Measurements from ENCODE around the gene VWA8.

The VWA8 gene

DNA sequence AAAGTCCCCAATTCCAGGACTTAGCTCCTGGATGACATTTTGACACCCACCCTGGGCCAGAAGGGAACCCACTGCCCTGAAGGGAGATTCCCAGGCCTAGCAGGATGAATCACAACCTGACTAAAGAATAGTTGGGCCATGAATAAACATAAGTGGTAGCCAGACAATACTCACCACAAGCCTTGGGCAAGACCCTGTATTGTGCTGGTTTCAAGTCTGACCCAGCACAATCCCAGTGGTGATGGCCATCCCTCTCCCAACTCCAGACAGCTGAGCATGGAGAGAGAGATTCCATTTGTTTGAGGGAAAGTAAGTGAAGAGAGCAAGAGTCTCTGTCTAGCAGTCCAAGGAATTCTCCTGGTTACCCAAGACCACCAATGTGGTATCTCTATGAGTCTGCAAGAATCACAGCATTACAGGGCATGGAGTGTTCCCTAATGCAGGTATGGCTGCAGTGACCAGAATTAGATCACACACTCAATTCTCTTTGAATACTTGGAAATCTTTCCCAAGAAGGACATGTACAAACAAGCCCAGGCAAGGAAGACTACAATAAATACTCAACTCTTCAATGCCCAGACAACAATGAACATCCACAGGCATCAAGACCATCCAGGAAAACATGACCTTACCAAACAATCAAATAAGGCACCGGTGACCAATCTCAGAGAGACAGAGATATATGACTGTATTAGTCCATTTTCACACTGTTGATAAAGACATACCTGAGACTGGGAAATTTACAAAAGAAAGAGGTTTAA, 158.0 kb downstream of the VWA8 start:
- no peak for DNase-seq

DNA sequence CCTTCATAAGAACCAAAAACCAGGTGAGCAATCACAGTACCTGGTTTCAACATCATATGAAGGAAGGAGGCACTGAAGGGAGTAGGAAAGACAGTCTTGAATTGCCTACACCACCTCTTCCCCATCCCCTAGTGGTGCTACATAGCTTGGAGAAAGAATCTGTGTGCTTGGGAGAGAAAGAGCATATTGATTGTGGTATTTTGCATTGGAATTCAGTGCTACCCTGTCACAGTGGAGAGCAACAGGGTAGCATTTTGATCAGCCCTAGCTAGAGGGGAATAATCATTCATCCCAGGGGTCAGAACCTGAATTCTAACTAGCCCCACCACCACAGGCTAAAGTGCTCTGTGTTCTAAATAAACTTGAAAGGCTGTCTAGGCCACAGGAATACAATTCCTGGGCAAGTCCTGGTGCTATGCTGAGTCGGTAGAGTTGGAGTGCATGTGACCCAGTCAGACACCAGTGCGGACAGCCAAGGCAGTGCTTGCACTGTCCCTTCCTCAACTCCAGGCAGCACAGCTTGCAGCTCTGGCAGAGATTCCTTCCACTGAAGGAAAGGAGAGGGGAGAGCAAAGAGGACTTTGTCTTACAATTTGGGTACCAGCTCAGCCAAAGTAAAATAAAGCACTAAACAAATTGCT, 158.7 kb downstream of the VWA8 start:
- no peak for DNase-seq

DNA sequence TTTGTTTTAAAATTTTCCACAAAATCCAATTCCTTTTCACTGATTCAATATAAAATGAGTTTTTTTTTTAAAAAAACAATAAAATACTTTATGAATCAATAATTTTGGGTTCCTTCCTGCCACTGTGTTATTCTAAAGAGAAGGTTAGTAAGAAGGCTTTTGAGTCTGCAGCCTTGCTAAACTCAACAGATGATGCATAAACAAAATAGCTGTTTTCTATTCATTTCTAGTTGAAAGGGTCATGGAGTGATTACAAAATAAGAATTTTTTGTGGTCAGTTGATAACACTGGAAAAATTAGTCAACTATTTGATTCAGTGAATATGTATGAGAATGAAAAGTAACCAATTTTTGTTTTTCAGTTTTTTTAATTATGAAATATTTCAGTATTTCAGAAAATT, 169.9 kb downstream of the VWA8 start:
- no peak for DNase-seq

DNA sequence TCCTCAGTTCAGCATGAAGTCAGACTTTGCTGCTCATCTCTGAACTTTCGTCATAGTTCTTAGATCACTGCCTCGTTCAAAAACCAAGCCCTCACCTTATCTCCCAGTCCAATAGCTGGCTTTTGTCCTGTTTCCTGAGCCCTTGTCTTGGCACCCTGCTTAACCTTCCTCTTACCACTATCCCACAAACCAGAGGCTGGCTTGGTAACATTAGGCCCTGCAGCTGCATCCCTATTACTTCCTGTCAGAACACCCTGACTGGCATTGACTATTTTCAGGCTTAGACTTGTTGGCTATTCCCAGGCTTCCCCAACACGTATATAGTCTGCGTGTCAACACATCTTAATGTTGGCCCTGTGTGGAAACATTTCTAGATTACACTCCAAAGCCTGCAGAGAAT, 172.4 kb downstream of the VWA8 start:
- no peak for DNase-seq

DNA sequence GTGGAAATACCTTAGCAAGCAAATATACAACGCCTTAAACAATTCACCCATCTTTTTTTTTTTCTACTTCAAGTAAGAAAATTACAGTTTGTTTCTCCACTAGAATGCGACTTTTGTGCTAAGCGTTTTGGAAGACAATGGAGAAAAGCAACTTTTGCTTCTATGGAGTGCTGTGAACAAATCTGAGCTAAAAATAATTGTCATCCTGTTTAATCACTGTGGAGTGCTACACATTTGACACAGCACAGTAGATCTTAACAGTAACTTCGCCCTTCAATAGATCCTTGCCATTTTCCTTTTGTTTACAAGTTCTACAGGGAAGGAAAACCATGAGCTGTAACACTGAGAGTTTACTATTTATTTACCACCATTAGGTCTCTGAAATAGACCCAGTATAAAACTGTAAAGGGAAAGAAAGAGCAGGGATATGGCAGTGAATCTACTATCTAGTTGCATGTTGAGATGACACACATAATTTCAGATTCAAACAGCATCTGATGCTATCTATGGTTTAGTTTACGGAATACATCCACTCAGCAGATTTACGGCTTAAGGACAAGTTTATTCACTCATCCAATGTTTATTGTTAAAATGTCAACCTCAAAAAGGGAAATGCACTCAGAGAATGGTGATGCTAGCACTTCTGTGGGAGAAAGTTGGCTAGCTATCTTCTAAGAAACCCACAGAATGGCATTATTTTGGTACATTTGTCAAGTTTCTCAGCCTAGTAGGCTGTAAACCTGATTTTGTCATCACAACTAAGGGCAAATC, 175.3 kb downstream of the VWA8 start:
- DNase-seq, result peak in 1 of 51 donors; percentile 54

DNA sequence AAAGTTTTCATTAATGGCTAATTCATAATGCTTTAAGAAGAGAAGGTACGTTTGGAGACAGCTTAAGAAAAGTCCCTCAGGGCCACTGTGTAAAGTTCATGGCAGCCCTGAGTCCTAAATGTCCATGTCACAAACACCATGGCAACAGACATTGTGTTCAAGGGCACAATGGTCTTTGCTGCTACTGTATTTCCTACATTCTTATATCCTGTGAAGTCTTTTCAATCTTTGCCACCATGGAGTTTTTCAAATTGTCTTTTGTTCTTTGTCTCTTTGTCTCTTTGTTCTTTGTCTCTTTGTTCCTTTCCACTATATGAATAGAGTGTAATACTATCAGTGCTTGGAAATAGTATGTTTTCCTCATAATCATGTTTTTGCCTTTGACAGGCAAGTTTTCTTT, 178.8 kb downstream of the VWA8 start:
- DNase-seq, result peak in 6 of 51 donors; percentile 1 to 45 (median 6)

DNA sequence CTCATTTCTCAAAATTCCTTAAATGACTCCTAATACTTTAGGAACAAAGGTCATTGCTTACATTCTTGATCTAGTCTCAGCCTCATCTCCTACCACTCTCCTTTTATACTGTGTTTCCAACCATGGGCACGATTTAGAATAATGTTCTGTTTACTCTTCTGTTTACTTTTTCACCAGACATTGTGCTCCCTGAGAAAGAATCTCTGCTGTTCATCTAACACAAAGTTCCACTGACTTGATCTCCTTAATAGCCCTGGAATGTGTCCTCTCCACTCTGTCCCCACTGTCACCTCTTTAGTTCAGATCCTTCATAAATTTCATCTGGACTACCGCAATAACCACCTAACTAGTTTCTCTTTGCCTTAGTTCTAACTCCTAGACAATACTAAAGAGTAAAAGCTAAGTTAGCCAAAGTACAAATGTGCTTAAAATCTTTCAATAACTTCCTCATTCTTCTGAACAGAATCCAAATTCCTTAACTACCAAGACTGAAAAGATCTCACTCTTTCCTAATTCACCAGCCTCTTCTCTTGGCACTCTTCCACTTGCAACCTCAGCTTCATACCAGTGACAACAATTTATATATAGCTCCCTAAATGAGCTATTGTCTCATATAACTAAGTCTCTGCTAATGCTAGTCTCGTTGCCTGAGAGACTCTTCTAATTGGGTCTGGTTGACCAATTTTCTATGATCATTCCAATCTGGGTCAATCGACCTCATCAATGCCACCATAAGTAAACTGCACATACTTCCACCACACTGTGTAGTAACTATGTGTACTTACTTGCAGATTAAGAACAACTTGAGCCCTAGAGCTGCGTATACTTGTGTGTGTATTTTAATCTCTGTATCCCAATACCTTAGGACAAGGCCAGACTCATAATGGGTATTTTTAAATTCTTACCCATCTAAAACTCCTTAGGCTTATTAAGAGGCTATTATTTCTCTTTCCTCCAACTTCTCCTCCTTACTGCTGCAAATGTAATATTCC, 179.9 kb downstream of the VWA8 start:
- DNase-seq, result no peak

DNA sequence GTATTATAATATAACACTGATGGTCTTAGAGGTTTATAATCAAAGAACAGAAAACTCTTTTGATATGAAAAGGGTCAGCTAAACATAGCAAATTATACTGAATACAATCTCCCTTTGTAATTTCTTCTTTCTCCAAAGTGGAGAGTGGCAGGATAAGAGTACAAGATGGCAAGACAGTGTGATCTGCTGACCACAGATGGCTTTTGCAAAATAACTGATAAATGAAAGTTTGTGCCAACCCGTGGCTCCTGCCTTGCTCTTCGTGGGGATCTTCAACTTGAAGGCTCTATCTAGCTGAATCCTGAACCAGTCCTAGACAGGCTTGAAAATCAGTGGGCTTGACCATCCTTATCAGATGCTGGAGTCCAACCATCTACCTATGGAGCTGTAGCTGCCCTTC, 185.7 kb downstream of the VWA8 start:
- no peak for DNase-seq

DNA sequence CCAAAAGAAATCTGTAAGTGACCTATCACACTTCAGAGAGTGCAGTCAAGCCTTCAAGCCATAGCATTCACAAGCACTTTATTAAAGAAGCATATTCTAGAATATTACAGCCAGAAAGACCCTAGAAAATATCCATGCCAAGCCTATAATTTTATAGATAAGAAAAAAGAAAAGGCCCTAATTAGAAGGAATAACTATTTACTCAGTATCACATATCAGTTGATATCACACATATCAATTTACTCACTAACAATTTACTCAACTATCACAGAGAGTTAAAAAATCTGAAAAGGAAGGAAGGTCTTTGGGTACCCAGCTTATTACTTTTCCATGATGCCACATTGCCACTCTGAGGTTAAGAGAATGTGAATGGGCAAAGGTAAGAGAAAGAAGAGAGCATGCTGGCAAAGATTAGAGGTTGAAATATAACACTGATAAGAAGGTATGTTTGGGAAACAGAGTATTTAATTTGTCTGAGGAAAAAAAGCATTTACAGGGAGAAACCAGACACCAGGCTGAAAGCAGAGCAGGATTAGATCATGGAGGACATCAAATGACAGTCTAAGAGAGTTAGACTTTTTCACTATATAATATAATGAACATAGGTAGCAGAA, 186.2 kb downstream of the VWA8 start:
- no peak for DNase-seq

DNA sequence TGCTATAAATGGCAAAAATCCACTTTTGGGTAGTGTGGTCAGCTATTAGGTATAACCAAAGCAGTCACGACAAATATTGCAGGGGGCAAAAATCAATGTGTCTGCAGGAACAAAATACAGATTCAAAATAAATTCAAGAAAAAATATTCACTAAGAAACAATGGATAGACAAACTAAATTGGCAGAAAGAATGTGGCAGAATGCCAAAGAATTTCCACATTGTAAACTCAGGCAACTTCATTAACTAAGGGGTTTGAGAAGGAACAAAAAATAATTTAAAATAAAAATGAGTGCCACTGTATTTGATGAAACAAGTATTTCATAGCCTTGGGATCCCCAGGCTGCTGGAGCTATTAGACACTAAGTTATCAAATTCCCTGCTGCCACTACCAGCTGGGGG, 193.1 kb downstream of the VWA8 start:
- no peak for DNase-seq

DNA sequence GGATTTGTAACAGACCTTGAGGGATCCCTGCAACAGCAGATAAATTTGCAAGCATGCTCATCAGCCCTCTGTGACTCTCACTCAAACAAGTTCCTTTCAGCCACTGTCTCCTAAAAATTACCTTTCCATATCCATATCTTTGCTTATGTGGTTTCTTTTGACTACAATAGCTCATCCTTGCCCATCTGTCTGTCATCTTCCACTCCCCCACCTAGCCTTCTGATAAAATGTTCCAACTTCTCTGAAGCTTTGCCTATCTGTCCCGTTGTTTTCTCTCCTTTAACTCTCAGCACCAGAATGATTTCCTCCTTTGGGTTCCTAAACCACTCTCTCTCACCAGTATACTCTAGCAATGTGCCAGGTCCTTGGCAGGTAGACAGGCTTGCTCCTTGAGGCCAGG, 194.5 kb downstream of the VWA8 start:
- DNase-seq, result no peak

DNA sequence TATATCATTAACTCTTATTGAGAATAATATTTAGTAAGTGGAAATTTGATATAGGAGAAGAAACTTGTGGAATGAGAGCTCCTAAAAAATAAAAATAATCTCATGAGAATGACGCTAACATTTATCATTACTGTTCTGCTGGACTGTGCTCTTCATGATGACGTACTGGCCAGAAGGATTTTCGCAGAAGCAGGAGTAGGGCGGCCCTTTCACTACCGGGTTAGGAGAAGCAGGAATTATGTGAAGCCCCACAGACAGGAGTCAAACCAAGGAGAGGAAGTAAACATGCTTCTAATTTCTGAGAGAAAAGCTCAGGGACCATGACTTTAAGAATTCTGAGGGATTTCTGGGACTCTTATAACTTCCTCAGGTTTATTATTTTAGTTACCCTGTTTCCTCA, 195.1 kb downstream of the VWA8 start:
- no peak for DNase-seq

DNA sequence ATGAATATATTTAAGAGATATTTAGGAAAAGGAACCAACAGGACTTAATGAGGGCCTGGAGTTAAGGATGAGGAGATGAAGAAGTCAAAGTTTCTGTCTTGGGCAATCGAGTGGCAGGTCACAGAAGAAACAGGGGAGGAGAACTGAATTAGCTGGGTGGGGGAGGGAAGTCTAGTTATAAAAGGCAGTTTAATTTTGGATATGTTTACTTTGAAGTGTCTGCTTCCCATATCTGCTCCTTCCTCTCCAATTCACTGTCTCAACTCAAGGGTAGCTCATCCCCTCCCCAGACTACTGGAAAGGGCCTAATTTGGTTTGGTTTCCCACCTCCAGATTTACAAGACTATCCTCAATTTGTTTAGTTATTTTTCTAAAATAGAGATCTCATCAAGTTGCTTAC, 195.9 kb downstream of the VWA8 start:
- no peak for DNase-seq

DNA sequence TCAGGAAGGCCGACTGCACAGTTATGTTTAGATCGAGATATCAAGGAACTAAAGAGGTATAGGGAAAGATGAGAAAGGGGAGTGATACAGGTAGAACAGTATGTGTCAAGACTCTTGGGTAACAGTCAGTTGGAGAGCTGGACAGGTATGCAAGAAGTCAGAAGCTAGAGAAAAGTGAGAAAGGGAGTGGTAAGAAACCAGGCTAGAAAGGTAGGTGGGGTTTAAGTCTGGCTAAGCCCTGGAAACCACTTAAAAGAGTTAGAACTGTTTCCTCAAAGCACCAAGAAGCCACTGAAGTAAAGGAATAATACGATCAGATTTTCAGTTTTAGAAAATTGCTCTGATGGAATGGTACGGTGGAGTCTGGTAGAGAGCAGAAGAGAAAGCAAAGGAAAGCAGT, 196.4 kb downstream of the VWA8 start:
- DNase-seq, result no peak

DNA sequence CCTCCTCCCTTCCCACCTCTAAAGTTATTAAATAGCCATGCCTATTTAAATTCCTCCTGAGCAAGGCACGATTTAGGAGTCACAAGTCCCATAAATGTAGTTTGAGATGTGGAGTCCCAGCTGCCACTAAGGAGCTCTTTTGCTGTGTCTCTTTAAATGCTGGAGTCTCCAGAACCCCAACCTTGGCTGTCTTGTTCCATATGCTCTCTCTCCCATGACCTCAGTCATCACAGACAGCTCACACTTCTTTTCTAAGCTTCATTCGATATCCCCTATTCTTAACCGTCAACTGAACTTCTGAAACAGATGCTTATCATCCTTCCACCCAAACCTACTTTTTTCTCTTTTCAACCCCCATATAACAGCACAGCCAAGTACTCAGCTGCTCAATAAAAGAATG, 197.1 kb downstream of the VWA8 start:
- no peak for DNase-seq

DNA sequence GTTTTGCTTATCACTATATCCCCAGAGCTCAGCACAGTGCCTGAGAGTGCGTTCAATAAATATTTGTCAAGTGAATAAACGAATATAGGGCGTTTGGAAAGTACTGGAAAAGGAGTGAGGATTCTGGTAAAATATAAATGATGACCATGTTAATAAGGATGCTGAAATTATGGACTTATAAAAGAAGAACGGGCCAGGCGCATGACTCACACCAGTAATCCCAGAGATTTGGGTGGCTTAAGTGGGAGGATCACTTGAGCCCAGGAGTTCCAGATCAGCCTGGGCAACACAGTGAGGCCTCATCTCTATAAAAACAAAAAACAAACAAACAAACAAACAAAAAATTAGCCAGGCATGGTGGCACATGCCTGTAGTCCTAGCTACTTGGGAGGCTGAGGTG, 198.1 kb downstream of the VWA8 start:
- no peak for DNase-seq

DNA sequence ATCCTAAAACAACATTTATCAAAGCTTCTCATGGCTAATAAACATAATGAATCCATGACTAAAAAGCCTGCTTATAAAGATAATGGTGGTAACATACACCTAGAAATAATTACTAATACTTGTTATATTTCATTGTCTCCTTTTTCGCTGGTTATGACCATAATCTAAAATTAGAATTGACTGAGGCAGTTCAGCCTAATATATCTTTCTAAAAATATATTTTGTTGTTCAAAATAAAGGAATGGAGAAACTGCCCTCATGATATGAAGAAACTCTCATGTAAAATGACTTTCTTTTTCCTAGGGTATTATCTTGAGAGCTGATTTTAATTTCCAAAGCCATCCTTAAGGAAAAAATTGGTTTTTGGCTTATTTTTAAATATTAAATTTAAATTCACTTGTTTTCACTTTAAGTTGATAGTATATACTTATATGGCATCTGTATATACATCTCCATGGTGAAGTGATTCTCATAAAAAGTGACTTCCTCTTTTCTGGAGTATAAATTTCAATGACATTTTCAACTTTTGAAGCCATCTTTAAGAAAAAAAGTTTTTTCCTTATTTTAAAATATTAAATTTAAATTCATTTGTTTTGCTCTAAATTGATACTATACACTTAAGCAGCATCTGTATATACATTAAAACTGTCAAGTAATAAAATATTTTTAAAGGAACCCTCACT, 204.6 kb downstream of the VWA8 start:
- no peak for DNase-seq

DNA sequence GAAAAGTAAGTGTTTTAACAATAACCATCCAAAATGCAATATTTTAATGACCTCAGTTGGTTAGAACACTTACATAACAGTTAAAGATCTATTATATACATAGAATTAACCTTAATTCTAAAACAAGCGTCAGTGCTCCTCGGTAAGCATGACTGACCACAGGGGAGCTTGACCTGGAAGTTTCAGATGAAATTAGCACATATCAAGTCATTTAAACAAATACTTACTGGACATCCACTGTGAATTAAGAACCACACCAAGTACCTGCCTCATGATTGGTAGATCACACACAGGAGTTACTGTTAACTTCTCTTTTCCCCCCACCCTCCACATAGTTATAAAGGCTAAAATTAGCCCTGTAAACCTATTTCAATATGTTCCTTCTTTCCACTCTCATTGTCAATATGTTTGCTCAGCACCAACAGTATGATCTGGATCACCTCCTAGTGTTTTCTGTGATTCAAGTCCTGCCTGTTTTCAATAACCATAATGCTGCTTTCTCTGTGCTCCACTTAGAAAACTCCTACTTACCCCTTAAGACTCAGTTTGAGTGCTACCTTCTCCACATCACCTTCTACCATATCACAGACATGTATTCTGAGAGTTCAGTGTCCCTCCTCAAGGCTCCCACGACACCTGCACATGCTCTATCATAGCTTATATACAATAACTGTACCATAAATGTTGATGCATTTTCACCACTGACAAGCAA, 209.0 kb downstream of the VWA8 start:
- no peak for DNase-seq

DNA sequence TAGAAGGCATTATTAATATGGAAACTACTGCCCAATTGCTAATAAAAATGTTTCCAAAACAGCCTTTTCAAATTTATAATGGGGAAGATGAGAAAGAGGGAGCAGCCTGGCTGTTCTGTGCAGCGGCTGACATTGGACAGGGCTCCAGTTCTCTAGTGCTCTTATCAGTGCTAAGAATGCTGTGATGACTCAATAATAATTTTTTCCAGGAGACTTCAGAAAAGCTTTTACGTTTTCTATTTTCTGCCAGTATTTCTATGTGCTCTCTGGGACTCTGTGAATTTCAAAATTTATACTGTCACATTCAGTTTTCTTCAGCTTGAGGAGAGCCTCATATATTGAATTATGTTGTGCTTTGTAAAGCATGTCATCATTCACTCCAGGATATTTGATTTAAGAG, 209.6 kb downstream of the VWA8 start:
- DNase-seq, result peak in 1 of 51 donors; percentile 3

DNA sequence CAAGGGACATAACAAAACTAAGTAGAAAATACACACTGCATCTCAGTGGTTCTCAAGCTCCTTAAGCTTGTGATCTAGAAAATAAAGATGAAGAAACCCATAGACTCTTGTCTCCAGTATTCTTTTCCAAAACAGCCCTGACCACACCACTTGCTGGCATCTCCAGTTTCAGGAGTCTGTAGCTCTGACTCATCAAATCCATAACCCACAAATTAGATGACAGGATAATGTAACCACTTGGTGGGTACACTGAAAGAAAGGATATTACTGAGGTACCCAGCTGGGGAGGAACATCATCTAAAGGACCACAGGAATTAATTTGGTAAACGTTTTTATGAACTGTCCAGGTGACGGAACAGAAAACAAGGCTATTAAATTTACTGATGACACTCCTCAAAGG, 214.7 kb downstream of the VWA8 start:
- no peak for DNase-seq
